HepG2 (cell line): ENCODE measurements around the gene GSTM4. TPM values are rescaled to one million over a fixed set of nuclear protein-coding genes. Genes with fewer than 3 reads are reported as not detected.

Source experiments
- ATF4 ChIP-seq, 2 experiments: fragments of 450-650 bp in 1 of 2; sonication (generic) in 1 of 2; formaldehyde crosslinking; IDR thresholded peaks; 2 replicates each; pipeline versions ENCODE4 v1.5.0 to v1.8.0; 2020 to 2022; ENCODE audit warnings: mild to moderate bottlenecking in 1 of 2, missing genetic modification reagents in 1 of 2
- ETS1 ChIP-seq: sonication (generic); formaldehyde crosslinking; IDR thresholded peaks from 2 replicates; pipeline ENCODE4 v1.4.0; 2020; ENCODE audit warnings: missing genetic modification reagents
- GRHL1 ChIP-seq: sonication (generic); formaldehyde crosslinking; conservative IDR thresholded peaks from 2 replicates; pipeline ENCODE4 v1.8.0; 2022; ENCODE audit warnings: missing genetic modification reagents
- HDAC6 ChIP-seq: fragments of 200-600 bp; sonication (generic); IDR thresholded peaks from 2 replicates; pipeline ENCODE4 v1.7.0; 2017; ENCODE audit warnings: mild to moderate bottlenecking, antibody characterized with exemption, low read length, low read depth
- KDM1A ChIP-seq: IDR thresholded peaks from 2 replicates; pipeline ENCODE4 v1.6.1; 2016; ENCODE audit warnings: missing compliant biosample characterization
- TBX3 ChIP-seq: fragments of 450-650 bp; IDR thresholded peaks from 2 replicates; pipeline ENCODE4 v1.6.1; 2017; ENCODE audit warnings: antibody characterized with exemption, mild to moderate bottlenecking, inconsistent platforms, borderline replicate concordance
- ZBTB10 ChIP-seq: sonication (generic); formaldehyde crosslinking; IDR thresholded peaks from 2 replicates; pipeline ENCODE4 v1.4.0; 2020; ENCODE audit warnings: missing genetic modification reagents, borderline replicate concordance
- ZBTB33 ChIP-seq: sonication (generic); formaldehyde crosslinking; IDR thresholded peaks from 2 replicates; pipeline ENCODE4 v1.4.0; 2020; ENCODE audit warnings: missing genetic modification reagents
- ZFY ChIP-seq: sonication (generic); formaldehyde crosslinking; IDR thresholded peaks from 2 replicates; pipeline ENCODE4 v1.4.0; 2020; ENCODE audit warnings: missing genetic modification reagents
- ZHX1 ChIP-seq: sonication (generic); formaldehyde crosslinking; IDR thresholded peaks from 2 replicates; pipeline ENCODE4 v1.8.1; 2022; ENCODE audit warnings: low read depth, mild to moderate bottlenecking, missing genetic modification reagents
- ZNF350 ChIP-seq: sonication (generic); formaldehyde crosslinking; IDR thresholded peaks from 2 replicates; pipeline ENCODE4 v1.4.0; 2020; ENCODE audit warnings: mild to moderate bottlenecking, low read depth, missing genetic modification reagents, borderline replicate concordance
- ZNF362 ChIP-seq: sonication (generic); formaldehyde crosslinking; IDR thresholded peaks from 2 replicates; pipeline ENCODE4 v1.4.0; 2020; ENCODE audit warnings: missing genetic modification reagents, mild to moderate bottlenecking, borderline replicate concordance
- ZNF652 ChIP-seq: IDR thresholded peaks from 2 replicates; pipeline ENCODE4 v1.6.1; 2016; ENCODE audit warnings: low read depth, borderline replicate concordance
- ZNF703 ChIP-seq: sonication (generic); formaldehyde crosslinking; IDR thresholded peaks from 2 replicates; pipeline ENCODE4 v1.5.1; 2020; ENCODE audit warnings: missing genetic modification reagents, mild to moderate bottlenecking, moderate library complexity, borderline replicate concordance
- polyA plus RNA-seq, 8 experiments: library from polyadenylated mRNA; depleted of rRNA in 3 of 8; stranded (reverse) in 7 of 8; unstranded in 1 of 8; fragments of >200 nt; fragmentation: Illumina TruSeq in 4 of 8; extraction: Trizol in 4 of 8; gene quantifications; 2 replicates each; pipeline versions ENCODE4 v1.2.1 to v1.2.3, GENCODE V29; 2011 to 2016; ENCODE audit warnings: low read depth in 4 of 8, missing spikeins in 1 of 8, mixed read lengths in 1 of 8; ENCODE audit not compliant: insufficient read depth in 1 of 8
- total RNA-seq, 5 experiments: library from RNA; depleted of rRNA; stranded (reverse); fragments of >200 nt; fragmentation: Illumina TruSeq; extraction: Trizol; gene quantifications; 2 replicates each; pipeline ENCODE4 v1.2.3, GENCODE V29; 2016; ENCODE audit warnings: low read depth in 1 of 5

GSTM4 gene
- total and polyA plus RNA-seq, 2 of the 13 experiments (the other 11 are each of a cell fraction or from before 2014, with no cell fraction given): 25.3 to 40.8 TPM

- TF ChIP-seq ATF4 (CRISPR knock-in tag; IDR thresholded peaks at IDR 0.05): no peak
- TF ChIP-seq ZNF350 (CRISPR knock-in tag): peak; percentile 42; the same call in 1 of the 2 replicates
- TF ChIP-seq ZHX1 (CRISPR knock-in tag): no peak
- TF ChIP-seq ZNF703: no peak
- no peak for TF ChIP-seq HDAC6
- no peak for TF ChIP-seq ZNF652 (CRISPR knock-in tag)
- no peak for TF ChIP-seq KDM1A
- peak; percentile 21; the same call in 1 of the 2 replicates for TF ChIP-seq ZBTB10 (CRISPR knock-in tag)
- peak; percentile 84 for TF ChIP-seq ZFY
- no peak for TF ChIP-seq ETS1
- no peak for TF ChIP-seq ZNF362 (CRISPR knock-in tag)
- TF ChIP-seq ZBTB33 (CRISPR knock-in tag): no peak
- TF ChIP-seq GRHL1 (CRISPR knock-in tag): no peak
- no peak for TF ChIP-seq TBX3
Observed at GRCh38 chr1:109643385-109644230, 12.3 kb upstream of the GSTM4 start (continued).
